ENCODE measurements around the gene NAA15.
A peak's percentile ranks its signal among the peaks of the same experiment; 100 is the strongest.
"Not testable (repeated sequence)": the region's sequence is repeated elsewhere in the genome, so short reads cannot be mapped to it uniquely, and the experiment has no call there.

The NAA15 gene

DNA sequence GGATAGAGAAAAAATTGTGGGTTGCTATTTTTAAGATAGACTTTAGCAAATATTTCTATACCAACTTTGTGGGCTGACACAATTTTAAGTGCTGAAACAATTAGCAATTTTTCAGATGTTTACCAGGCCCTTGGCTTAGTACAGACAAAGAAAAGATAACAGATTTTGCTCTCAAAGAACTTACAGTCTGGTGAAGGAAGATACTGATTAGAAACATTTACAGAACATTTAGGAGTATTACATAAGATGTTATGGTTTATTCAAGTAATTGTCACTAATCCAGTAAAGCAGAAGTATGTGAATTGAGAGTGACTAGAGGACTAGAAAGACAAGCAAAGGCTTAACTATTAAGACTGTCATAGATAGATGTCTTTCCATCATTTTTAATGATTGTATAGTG is 36.3 kb downstream of the NAA15 start:
- H3K4me3 Mint-ChIP-seq = no peak overlapping the region
- H3K27ac Mint-ChIP-seq = peak overlapping the region; percentile 7
- DNase-seq (ENCODE audit: low spot score in 2 of 2) (no peak), ATAC-seq (ENCODE audit: low read depth) (no peak)
- H3K27me3 Mint-ChIP-seq = no peaks in the 10 kb centered on the region
- peaks cover 10% of the 10 kb centered on the region for H3K4me1 Mint-ChIP-seq
- H3K36me3 Mint-ChIP-seq = peaks cover 29% of the 10 kb centered on the region
- H3K9me3 Mint-ChIP-seq = no peaks in the 10 kb centered on the region

DNA sequence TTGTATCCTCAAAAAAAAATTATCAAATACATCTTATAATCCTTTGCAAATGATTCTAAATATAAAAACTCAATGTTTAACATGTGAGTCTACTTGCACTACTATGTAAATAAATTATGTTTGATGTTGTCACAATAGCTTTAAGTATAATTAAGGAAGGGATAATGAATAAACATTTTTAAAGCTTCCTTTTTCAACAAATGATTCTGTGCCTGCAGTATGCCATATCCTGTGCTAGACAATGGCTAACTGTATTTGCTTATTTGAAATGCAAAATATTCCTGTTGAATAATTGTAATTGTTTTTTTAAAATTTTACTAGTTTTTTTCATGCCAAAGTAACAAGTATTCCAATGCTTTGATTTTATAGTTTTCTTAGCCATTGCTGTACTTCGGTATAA is 60.0 kb downstream of the NAA15 start:
- H3K36me3 Mint-ChIP-seq = peaks cover 14% of the 10 kb centered on the region
- H3K4me3 Mint-ChIP-seq = no peak overlapping the region
- no peaks in the 10 kb centered on the region for H3K9me3 Mint-ChIP-seq
- no peaks in the 10 kb centered on the region for H3K27me3 Mint-ChIP-seq
- no peaks in the 10 kb centered on the region for H3K4me1 Mint-ChIP-seq
- no peak overlapping the region for H3K27ac Mint-ChIP-seq
- ATAC-seq (ENCODE audit: low read depth) (no peak), DNase-seq (ENCODE audit: low spot score in 2 of 2) (no peak)

DNA sequence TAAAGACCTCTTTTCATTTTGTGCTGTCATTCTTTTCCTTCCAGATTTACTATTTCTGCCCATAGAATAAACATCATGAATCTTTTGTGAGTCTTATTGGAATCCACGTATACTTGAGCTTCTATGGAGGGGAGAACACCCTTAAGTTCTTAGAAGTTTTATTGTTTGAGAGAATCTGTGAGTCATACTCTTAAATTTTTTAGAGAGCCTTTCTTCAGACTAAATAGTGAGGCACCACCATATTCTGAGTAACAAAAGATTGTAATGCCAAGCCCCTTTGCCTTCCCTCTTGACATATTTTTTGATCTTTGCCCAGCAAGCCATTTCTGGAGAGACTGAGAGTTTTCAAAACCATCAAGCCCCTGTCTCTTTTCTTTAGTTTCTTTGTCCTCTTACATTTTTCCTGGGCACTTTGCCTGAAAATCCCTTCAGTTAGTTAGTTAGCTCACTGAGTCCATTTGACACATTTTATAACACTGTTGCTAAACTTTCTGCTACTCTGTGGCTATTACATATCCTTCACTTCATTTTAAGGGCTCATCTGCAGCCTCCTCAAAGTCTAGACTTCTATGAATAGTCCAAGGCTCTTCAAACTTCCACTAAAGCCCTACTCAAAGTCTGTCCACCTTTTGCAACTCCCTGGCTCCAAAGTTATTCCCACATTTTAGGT is 66.3 kb downstream of the NAA15 start:
- Mint-ChIP-seq H3K4me1 (peaks cover 2% of the 10 kb centered on the region), H3K4me3 (no peak overlapping the region), H3K9me3 (no peaks in the 10 kb centered on the region)

DNA sequence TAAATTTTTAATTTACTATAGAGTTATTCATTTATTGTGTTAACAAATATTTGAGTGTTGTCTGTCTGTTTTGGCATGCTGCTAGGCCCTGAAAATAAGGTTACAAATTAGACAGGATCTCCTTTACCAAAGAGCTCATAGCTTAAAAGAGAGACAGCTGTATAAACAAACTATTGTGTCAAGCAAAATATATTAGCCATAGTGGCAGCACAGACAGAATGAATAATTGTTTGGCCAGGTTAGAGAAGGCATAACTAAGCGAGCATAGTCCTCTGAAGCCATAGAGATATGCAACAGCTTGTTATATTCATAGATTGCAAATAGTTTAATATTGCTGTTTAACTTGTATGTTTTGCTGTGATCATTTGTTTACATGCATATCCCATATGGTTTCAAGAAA is 67.7 kb downstream of the NAA15 start:
- DNase-seq (ENCODE audit: low spot score in 2 of 2) (no peak), ATAC-seq (ENCODE audit: low read depth) (no peak)
- peaks cover 2% of the 10 kb centered on the region for H3K4me1 Mint-ChIP-seq
- no peak overlapping the region for H3K4me3 Mint-ChIP-seq
- H3K27ac Mint-ChIP-seq = no peak overlapping the region
- no peaks in the 10 kb centered on the region for H3K9me3 Mint-ChIP-seq
- peaks cover 33% of the 10 kb centered on the region for H3K36me3 Mint-ChIP-seq
- no peaks in the 10 kb centered on the region for H3K27me3 Mint-ChIP-seq

More for the DNA sequence above, 66.3 kb downstream of the NAA15 start:
- H3K36me3 Mint-ChIP-seq = peaks cover 34% of the 10 kb centered on the region
- DNase-seq (ENCODE audit: low spot score in 2 of 2) (no peak), ATAC-seq (ENCODE audit: low read depth) (no peak)
- no peaks in the 10 kb centered on the region for H3K27me3 Mint-ChIP-seq
- H3K27ac Mint-ChIP-seq = no peak overlapping the region

DNA sequence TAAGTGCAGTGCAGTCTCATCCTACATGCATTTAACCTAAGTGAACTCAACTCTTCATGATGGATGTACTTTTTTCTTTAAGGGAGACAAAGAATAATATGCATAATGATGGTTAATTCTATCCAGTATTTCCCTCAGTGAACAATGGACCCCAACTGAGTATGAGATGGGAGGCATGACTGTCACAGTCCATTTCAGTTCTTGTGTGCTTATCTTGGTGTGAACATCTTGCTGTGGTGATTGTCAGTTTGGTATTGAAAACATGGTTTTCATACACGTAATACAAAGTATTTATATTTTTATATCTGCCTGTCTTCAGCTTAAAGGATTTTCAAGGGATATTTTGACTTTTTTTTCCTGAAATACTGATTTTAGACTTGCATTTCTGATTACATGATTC is 72.9 kb downstream of the NAA15 start:
- DNase-seq (ENCODE audit: low spot score in 2 of 2) = no peak
- Mint-ChIP-seq H3K4me3 (no peak overlapping the region), H3K27me3 (no peaks in the 10 kb centered on the region), H3K27ac (no peak overlapping the region), H3K36me3 (peaks cover 41% of the 10 kb centered on the region), H3K4me1 (peaks cover 7% of the 10 kb centered on the region), H3K9me3 (no peaks in the 10 kb centered on the region)
- no peak for ATAC-seq (ENCODE audit: low read depth)

DNA sequence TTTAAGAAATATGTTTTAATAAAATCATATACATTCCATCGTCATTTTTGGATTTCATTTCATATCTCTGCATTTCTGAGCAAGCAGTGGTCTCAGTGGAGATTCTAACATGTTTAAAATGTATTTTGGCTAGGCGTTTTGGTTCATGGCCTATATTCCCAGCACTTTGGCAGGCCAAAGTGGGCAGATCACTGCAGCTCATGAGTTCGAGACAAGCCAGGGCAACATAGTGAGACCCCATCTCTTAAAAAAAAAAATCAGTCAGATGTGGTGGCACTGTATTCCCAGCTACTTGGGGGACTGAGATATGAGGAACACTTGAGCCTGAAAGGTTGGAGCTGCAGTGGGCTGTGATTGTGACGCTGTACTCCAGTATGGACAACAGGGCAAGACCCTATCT is 85.1 kb downstream of the NAA15 start:
- Mint-ChIP-seq H3K27me3 (no peaks in the 10 kb centered on the region), H3K9me3 (no peaks in the 10 kb centered on the region), H3K4me3 (no peak overlapping the region), H3K27ac (no peak overlapping the region), H3K36me3 (peaks cover 13% of the 10 kb centered on the region), H3K4me1 (no peaks in the 10 kb centered on the region)
- no peak for DNase-seq (ENCODE audit: low spot score in 2 of 2)
- no peak for ATAC-seq (ENCODE audit: low read depth)

DNA sequence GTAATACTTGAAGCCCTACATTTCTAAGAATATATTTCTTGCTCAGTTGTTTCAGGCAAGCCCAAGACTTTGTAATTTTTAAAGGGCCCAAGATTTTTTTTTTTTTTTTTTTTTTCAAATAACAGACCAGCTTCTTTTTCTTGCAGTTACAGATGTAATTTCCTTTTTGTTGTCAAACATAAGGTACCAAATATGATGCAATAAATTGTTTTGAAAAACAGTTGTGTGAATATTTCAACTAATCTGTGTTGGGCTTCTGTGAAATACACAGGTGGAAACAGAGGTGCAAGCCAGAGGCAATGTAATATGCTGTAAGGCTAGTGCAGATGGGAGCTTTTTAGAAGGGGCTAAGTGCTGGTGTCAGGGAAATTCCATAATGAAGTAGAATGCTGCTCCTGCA is 87.8 kb downstream of the NAA15 start:
- H3K27me3 Mint-ChIP-seq = no peaks in the 10 kb centered on the region
- H3K4me1 Mint-ChIP-seq = no peaks in the 10 kb centered on the region
- ATAC-seq (ENCODE audit: low read depth) (no peak), DNase-seq (ENCODE audit: low spot score in 2 of 2) (no peak)
- peaks cover 16% of the 10 kb centered on the region for H3K36me3 Mint-ChIP-seq
- H3K4me3 Mint-ChIP-seq = no peak overlapping the region
- peak overlapping the region; percentile 35 for H3K27ac Mint-ChIP-seq
- no peaks in the 10 kb centered on the region for H3K9me3 Mint-ChIP-seq

DNA sequence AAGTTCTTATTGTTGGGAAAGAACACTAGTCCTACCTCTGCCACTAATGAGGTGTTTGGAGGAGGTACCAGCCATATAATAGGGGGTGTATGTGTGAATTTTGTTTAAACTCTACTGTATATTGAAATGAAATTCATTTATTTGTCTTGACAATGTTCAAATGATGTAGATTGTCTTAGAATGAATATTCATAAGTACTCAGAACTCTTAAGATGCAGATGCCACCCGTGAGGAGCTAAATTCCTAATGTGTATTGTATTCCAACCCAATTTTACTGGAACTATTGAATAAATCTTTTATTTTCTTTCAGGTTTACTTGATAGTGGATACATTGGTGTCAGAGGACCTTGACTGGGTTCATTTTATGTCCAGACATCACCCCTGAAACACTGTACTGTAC is 88.7 kb downstream of the NAA15 start:
- Mint-ChIP-seq H3K27me3 (no peaks in the 10 kb centered on the region), H3K27ac (no peak overlapping the region), H3K4me3 (no peak overlapping the region), H3K36me3 (peaks cover 20% of the 10 kb centered on the region), H3K9me3 (no peaks in the 10 kb centered on the region), H3K4me1 (no peaks in the 10 kb centered on the region)
- DNase-seq (ENCODE audit: low spot score in 2 of 2) = no peak
- ATAC-seq (ENCODE audit: low read depth) = no peak

DNA sequence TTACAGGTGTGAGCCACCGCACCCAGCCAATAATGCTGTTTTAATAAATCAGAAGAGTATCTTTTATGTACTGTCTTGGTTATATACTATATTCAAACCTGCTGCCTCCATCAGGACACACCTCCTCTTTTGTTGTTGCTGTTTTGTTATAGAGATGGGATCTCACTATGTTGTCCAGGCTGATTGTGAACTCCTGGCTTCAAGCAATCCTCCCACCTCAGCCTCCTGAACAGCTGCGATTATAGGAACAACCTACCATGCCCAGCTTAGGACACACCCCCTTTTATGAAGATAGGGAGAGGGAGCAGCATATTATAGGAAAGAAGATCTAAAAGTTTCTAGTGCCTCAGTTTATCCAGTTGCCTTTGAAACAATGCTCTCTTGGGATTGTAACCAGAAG is 90.4 kb downstream of the NAA15 start:
- no peaks in the 10 kb centered on the region for H3K4me1 Mint-ChIP-seq
- H3K27me3 Mint-ChIP-seq = no peaks in the 10 kb centered on the region
- H3K4me3 Mint-ChIP-seq = no peak overlapping the region
- H3K36me3 Mint-ChIP-seq = peaks cover 22% of the 10 kb centered on the region
- ATAC-seq (ENCODE audit: low read depth) (no peak), DNase-seq (ENCODE audit: low spot score in 2 of 2) (no peak)
- no peaks in the 10 kb centered on the region for H3K9me3 Mint-ChIP-seq
- no peak overlapping the region for H3K27ac Mint-ChIP-seq

DNA sequence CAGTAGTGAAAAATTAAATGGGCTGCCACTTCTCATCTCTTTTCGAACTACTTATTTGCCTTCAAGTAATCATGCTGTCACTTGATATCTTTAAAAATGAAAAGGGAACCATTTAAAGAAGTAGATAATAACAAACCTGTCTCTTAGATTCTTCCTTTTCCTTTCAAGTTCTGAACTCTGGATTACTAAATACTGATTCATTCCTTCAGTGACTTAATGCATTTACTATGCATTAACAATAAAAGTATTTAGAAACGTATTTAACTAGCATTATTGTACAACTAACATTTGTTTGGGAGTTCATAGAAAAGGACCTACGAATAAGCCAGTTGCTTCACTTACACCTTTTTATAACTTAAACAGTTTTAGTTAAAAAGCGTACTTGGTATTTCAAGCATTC is 91.5 kb downstream of the NAA15 start:
- Mint-ChIP-seq H3K27me3 (no peaks in the 10 kb centered on the region), H3K4me1 (no peaks in the 10 kb centered on the region), H3K27ac (peak overlapping the region; percentile 62), H3K4me3 (no peak overlapping the region), H3K9me3 (no peaks in the 10 kb centered on the region), H3K36me3 (peaks cover 23% of the 10 kb centered on the region)
- DNase-seq (ENCODE audit: low spot score in 2 of 2) (no peak), ATAC-seq (ENCODE audit: low read depth) (no peak)

DNA sequence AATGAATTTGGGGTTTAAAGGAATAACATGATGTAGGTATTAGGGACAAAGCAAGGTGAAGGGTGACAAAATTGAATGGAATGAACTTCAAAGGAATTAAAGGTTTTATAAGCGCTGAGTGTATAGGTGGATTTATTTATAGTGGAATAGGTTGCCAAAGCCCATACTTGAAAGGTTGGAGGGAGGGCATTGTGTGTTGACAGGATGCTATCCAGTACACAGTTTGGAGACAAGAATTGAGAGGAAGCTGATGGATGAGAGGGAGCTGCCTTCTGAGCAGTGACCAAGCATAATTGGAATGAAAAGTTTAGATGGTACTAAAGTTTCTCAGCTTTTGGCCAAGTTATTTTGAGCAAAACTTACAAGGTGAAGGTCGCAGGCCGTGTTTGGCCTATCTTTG is 100.1 kb downstream of the NAA15 start:
- ATAC-seq (ENCODE audit: low read depth) (no peak), DNase-seq (ENCODE audit: low spot score in 2 of 2) (no peak)
- Mint-ChIP-seq H3K4me1 (no peaks in the 10 kb centered on the region), H3K27ac (no peak overlapping the region), H3K36me3 (peaks cover 14% of the 10 kb centered on the region), H3K9me3 (no peaks in the 10 kb centered on the region), H3K4me3 (no peak overlapping the region), H3K27me3 (no peaks in the 10 kb centered on the region)

DNA sequence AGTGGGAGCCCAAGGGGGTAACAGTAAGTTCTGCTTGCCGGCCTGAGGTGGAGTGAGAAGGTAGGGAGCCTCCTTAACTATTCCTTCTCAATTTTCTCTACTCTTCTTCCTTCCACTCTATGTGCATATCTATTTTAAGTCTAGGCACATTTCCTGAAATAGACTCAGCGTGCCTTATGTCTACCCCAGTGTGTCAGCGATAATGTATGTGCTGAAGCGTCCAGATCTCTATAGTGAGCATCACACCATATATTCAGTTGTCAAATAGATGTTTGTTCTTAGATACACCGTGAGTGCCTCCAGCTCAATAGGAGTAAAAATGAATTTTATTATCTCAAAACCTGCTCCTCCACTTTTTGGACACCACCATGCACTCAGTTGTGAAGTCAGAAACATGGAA is 101.1 kb downstream of the NAA15 start:
- no peaks in the 10 kb centered on the region for H3K9me3 Mint-ChIP-seq
- no peak overlapping the region for H3K4me3 Mint-ChIP-seq
- no peak for DNase-seq (ENCODE audit: low spot score in 2 of 2)
- ATAC-seq (ENCODE audit: low read depth) = no peak
- H3K36me3 Mint-ChIP-seq = peaks cover 16% of the 10 kb centered on the region
- H3K4me1 Mint-ChIP-seq = no peaks in the 10 kb centered on the region
- H3K27ac Mint-ChIP-seq = no peak overlapping the region
- no peaks in the 10 kb centered on the region for H3K27me3 Mint-ChIP-seq

DNA sequence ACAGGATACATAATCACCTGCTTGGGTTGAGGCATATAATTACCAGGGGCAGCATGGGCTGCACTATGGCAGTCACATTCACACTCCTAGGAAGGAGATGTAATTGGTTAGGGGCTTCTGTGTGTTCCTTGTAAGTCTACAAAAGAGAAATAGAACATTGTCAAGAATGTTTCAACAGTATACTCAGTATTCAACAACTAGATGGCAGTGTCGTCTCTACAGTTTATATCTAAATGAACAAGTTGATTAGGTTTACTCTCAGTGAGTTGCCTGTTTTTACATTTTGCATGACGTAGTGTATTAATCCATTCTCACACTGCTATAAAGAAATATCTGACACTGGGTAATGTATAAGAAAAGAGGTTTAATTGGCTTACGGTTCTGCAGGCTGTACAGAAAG is 102.2 kb downstream of the NAA15 start:
- H3K4me1 Mint-ChIP-seq = peaks cover 2% of the 10 kb centered on the region
- ATAC-seq (ENCODE audit: low read depth) (no peak), DNase-seq (ENCODE audit: low spot score in 2 of 2) (no peak)
- H3K4me3 Mint-ChIP-seq = no peak overlapping the region
- H3K9me3 Mint-ChIP-seq = no peaks in the 10 kb centered on the region
- no peak overlapping the region for H3K27ac Mint-ChIP-seq
- H3K36me3 Mint-ChIP-seq = peaks cover 20% of the 10 kb centered on the region
- H3K27me3 Mint-ChIP-seq = no peaks in the 10 kb centered on the region

DNA sequence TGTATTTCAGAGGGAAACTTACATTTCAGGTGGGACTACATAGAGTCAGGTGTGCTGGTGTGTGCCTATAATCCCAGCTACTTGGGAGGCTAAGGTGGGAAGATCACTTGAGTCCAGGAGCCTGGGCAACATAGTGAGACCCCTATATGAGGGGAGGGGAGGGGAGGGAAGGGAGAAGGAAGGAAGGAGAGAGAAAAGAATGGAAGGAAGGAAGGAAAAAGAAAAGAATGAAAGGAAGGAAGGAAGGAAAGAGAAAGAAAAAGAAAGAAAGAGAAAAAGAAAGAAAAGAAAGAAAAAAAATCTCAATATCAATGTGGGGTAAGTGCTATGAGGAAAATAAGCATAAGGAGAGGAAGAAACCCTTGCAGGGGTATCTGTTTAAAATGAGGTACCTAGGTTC is 109.0 kb downstream of the NAA15 start:
- H3K27ac Mint-ChIP-seq = no peak overlapping the region
- H3K4me3 Mint-ChIP-seq = no peak overlapping the region
- peaks cover 37% of the 10 kb centered on the region for H3K36me3 Mint-ChIP-seq

DNA sequence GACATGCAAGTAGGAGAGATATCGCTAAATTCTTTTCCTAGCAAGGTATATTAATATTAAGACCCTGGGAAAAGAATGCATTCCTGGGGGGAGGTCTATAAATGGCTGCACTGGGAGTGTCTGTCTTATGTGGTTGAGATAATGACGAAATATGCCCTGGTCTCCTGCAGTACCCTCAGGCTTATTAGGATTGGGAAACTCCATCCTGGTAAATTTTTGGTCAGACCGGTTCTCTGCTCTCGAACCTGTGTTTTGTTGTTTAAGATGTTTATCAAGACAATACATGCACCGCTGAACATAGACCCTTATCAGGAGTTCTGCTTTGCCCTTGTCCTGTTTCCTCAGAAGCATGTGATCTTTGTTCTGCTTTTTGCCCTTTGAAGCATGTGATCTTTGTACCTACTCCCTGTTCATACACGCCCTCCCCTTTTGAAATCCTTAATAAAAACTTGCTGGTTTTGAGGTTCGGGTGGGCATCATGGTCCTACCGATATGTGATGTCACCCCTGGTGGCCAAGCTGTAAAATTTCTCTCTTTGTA is 113.4 kb downstream of the NAA15 start:
- not testable (repeated sequence) for H3K9me3 Mint-ChIP-seq; H3K27ac Mint-ChIP-seq; H3K27me3 Mint-ChIP-seq; H3K4me3 Mint-ChIP-seq; DNase-seq (ENCODE audit: low spot score in 2 of 2); ATAC-seq (ENCODE audit: low read depth); H3K4me1 Mint-ChIP-seq
- peaks cover 33% of the 10 kb centered on the region for H3K36me3 Mint-ChIP-seq

More for the DNA sequence above, 109.0 kb downstream of the NAA15 start:
- ATAC-seq (ENCODE audit: low read depth) (no peak), DNase-seq (ENCODE audit: low spot score in 2 of 2) (no peak)
- Mint-ChIP-seq H3K27me3 (no peaks in the 10 kb centered on the region), H3K4me1 (peaks cover 2% of the 10 kb centered on the region), H3K9me3 (peaks cover 4% of the 10 kb centered on the region)

Data from memory B cell (primary cell).